ENCODE data around the gene INIP.

Gene INIP

GRCh38 chr9:112669326-112669725 is 48.6 kb downstream of the INIP start:
- no peak for DNase-seq

- no peak for DNase-seq
Observed at GRCh38 chr9:112665347-112665746, 52.6 kb downstream of the INIP start.

GRCh38 chr9:112664531-112664930 is 53.4 kb downstream of the INIP start:
- DNase-seq = no peak

GRCh38 chr9:112663681-112664080 is 54.2 kb downstream of the INIP start:
- no peak for DNase-seq

- DNase-seq = no peak
Observed at GRCh38 chr9:112659906-112660305, 58.0 kb downstream of the INIP start.

GRCh38 chr9:112655668-112656067 is 62.2 kb downstream of the INIP start:
- DNase-seq = no peak

- no peak for DNase-seq
Observed at GRCh38 chr9:112654282-112654681, 63.6 kb downstream of the INIP start.

GRCh38 chr9:112648624-112649023 is 69.3 kb downstream of the INIP start:
- no peak for DNase-seq

GRCh38 chr9:112647596-112647995 is 70.3 kb downstream of the INIP start:
- no peak for DNase-seq

GRCh38 chr9:112642126-112642525 is 75.8 kb downstream of the INIP start:
- DNase-seq = no peak

GRCh38 chr9:112640311-112640710 is 77.6 kb downstream of the INIP start:
- no peak for DNase-seq

Measured in NCI-H1436 treated with DMSO at 0.1 percent for 48 hours (cell line).